DND-41 (cell line): ENCODE results near the gene HLCS.

Experiments
- EZH2 ChIP-seq: IDR thresholded peaks from 3 replicates; pipeline ENCODE4 v1.6.1; 2012; ENCODE audit warnings: borderline replicate concordance, low read depth, mild to moderate bottlenecking, moderate library complexity, low read length, inconsistent platforms; ENCODE audit not compliant: severe bottlenecking
- TF ChIP-seq, protein P1 (sequence below): IDR thresholded peaks from 2 replicates; pipeline ENCODE4 v1.5.1; 2012; ENCODE audit warnings: borderline replicate concordance, low read length, moderate library complexity, mild to moderate bottlenecking; ENCODE audit not compliant: poor library complexity, severe bottlenecking; ENCODE audit errors: extremely low read depth

DNA sequence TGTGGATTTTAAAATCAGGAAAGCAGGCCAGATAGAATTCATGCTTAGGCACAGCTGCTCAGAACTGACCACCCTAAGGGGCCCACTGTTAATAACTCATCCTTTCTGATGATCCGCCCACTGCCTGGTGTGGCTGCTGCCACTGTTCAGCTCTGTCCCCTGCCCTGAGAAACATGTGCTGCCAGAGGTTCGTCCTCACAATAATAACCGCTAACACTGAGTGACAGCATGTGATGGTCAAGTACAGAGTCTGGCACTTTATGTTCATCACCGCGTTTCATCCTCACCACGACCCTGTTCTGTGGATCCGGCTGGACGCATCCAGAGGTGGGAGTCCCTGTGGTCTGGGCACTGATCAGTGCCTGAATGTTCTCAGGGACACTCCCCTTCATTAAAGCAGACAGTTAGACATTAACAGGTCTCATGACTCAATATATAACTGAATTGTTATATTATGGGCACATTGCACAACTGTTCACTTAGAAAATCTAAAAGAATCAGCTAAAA is 159.0 kb downstream of the HLCS start:
- TF ChIP-seq, protein P1, sequence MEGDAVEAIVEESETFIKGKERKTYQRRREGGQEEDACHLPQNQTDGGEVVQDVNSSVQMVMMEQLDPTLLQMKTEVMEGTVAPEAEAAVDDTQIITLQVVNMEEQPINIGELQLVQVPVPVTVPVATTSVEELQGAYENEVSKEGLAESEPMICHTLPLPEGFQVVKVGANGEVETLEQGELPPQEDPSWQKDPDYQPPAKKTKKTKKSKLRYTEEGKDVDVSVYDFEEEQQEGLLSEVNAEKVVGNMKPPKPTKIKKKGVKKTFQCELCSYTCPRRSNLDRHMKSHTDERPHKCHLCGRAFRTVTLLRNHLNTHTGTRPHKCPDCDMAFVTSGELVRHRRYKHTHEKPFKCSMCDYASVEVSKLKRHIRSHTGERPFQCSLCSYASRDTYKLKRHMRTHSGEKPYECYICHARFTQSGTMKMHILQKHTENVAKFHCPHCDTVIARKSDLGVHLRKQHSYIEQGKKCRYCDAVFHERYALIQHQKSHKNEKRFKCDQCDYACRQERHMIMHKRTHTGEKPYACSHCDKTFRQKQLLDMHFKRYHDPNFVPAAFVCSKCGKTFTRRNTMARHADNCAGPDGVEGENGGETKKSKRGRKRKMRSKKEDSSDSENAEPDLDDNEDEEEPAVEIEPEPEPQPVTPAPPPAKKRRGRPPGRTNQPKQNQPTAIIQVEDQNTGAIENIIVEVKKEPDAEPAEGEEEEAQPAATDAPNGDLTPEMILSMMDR = no peak
- TF ChIP-seq EZH2 = no peak
